ENCODE results near the gene DCDC2C. TPM values are rescaled to one million over a fixed set of nuclear protein-coding genes. Genes with fewer than 3 reads are reported as not detected.

DCDC2C gene
- total and polyA plus RNA-seq, 9 of the 15 experiments (the other 6 are each of a cell fraction or from before 2014, with no cell fraction given) = not detected

GRCh38 chr2:3664925-3665324 lies 38.5 kb upstream of the DCDC2C start (continued):
- TF ChIP-seq ZBTB33 (CRISPR knock-in tag; IDR thresholded peaks at IDR 0.05) (no peak), NFIC (IDR thresholded peaks at IDR 0.05) (no peak), ZNF584 (CRISPR knock-in tag; IDR thresholded peaks at IDR 0.05; ENCODE audit: low read depth) (no peak), NFE2L1 (tag; IDR thresholded peaks at IDR 0.05; ENCODE audit: borderline replicate concordance, low read depth) (no peak), DLX4 (CRISPR knock-in tag; IDR thresholded peaks at IDR 0.05) (no peak), NCOA4 (IDR thresholded peaks at IDR 0.05; ENCODE audit: partially characterized antibody) (no peak), ZNF436 (CRISPR knock-in tag; IDR thresholded peaks at IDR 0.05) (no peak), ZNF354B (CRISPR knock-in tag; IDR thresholded peaks at IDR 0.05) (no peak), SMAD1 (IDR thresholded peaks at IDR 0.05; ENCODE audit: low read depth, low read length, partially characterized antibody) (no peak), KDM5B (IDR thresholded peaks at IDR 0.05; ENCODE audit: insufficient replicate concordance, low read depth, low read length) (no peak), BRF2 (IDR thresholded peaks at IDR 0.05; ENCODE audit: borderline replicate concordance, insufficient read depth, insufficient read length) (no peak), CXXC5 (CRISPR knock-in tag; IDR thresholded peaks at IDR 0.05) (no peak), ZNF146 (CRISPR knock-in tag; IDR thresholded peaks at IDR 0.05; ENCODE audit: unreplicated experiment) (no peak), SP2 (IDR thresholded peaks at IDR 0.05; ENCODE audit: extremely low read depth, low read depth, low read length, poor library complexity, severe bottlenecking) (no peak)
